Measurements from ENCODE around the gene UNC45B.
"Not testable (repeated sequence)": the region's sequence is repeated elsewhere in the genome, so short reads cannot be mapped to it uniquely, and the experiment has no call there.

The UNC45B gene

DNA sequence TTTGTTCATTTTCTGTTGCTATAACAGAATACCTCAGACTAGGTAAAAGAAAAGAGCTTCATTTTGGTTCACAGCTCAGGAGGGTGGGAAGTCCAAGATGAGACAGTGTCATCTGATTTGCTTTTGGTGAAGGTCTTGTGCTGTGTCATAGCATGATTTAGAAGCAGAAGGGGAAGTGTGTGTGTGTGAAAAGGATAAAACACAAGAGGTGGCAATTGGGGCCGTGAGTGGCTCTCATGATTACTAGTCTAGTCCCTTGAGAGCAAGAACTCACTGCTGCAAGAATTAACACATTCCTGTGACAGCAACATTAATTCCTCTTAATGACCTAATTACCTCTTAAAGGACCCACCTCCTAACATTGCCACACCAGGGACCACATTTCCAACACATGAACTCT, 38.2 kb downstream of the UNC45B start:
- 83 to 89% methylated on average over 1 of the region's 1 CpG for WGBS, 2 experiments
- Histone ChIP-seq H3K27me3 (ENCODE audit: control insufficient read depth, insufficient read depth, low read length, poor library complexity, severe bottlenecking) (no peaks in the 10 kb centered on the region), H3K27ac (ENCODE audit: insufficient read depth, low read depth, low read length, poor library complexity, severe bottlenecking) (no peak overlapping the region), H3K36me3 (ENCODE audit: control insufficient read depth, insufficient read depth, low read length) (no peaks in the 10 kb centered on the region), H3K9me3 (ENCODE audit: control insufficient read depth, low read length) (no peaks in the 10 kb centered on the region), H3K4me3 (ENCODE audit: insufficient read depth, low read depth, low read length) (no peak overlapping the region), H3K4me1 (ENCODE audit: control insufficient read depth, insufficient read depth, low read length) (no peaks in the 10 kb centered on the region)

DNA sequence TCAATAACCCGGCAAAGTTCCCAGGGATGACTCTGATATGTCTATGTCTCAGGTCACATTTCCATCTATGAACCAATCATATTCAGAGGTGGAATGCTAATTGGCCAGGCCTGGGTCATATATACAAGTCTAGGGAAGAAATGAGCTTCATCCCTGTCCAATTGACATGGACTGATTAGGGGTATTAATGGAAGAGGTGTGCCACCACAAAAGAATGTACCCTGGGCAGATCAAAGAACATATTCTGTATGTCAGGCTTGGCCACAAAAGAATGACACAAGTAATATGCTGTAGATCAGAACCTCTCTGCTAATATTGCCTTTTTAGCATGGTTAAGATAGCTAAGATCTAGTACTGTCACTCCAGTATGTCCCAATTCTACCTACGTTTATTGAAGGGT, 39.9 kb downstream of the UNC45B start:
- Histone ChIP-seq H3K4me3 (ENCODE audit: insufficient read depth, low read depth, low read length) (no peak overlapping the region), H3K27me3 (ENCODE audit: control insufficient read depth, insufficient read depth, low read length, poor library complexity, severe bottlenecking) (no peaks in the 10 kb centered on the region), H3K4me1 (ENCODE audit: control insufficient read depth, insufficient read depth, low read length) (no peaks in the 10 kb centered on the region), H3K27ac (ENCODE audit: insufficient read depth, low read depth, low read length, poor library complexity, severe bottlenecking) (no peak overlapping the region), H3K9me3 (ENCODE audit: control insufficient read depth, low read length) (no peaks in the 10 kb centered on the region), H3K36me3 (ENCODE audit: control insufficient read depth, insufficient read depth, low read length) (no peaks in the 10 kb centered on the region)
- 87 to 95% methylated on average over 1 to 2 of the region's 2 CpGs for WGBS, 2 experiments

DNA sequence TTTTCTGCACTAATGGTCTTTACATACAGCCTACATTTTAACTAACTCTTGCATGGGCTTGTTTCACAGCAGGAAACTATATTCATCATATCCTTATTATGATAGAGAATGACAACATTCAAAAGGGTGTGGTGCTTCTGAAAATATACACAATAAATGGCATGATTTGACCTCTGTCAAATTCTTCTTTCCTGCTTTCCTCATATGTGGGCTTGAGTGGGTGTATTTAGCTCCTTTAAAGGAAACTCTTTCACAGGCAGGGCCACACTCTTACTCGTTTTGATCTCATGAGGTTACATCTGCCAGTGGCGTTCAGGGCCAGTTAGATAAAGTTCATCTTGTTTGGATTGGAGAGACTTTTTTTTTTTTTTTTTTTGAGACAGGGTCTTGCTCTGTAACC, 40.5 kb downstream of the UNC45B start:
- no peaks in the 10 kb centered on the region for H3K4me1 ChIP-seq (ENCODE audit: control insufficient read depth, insufficient read depth, low read length)
- WGBS, 2 experiments, result 84 to 98% methylated on average over 2 of the region's 2 CpGs
- H3K4me3 ChIP-seq (ENCODE audit: insufficient read depth, low read depth, low read length), result no peak overlapping the region
- H3K9me3 ChIP-seq (ENCODE audit: control insufficient read depth, low read length), result no peaks in the 10 kb centered on the region
- no peak overlapping the region for H3K27ac ChIP-seq (ENCODE audit: insufficient read depth, low read depth, low read length, poor library complexity, severe bottlenecking)
- no peaks in the 10 kb centered on the region for H3K27me3 ChIP-seq (ENCODE audit: control insufficient read depth, insufficient read depth, low read length, poor library complexity, severe bottlenecking)
- no peaks in the 10 kb centered on the region for H3K36me3 ChIP-seq (ENCODE audit: control insufficient read depth, insufficient read depth, low read length)

DNA sequence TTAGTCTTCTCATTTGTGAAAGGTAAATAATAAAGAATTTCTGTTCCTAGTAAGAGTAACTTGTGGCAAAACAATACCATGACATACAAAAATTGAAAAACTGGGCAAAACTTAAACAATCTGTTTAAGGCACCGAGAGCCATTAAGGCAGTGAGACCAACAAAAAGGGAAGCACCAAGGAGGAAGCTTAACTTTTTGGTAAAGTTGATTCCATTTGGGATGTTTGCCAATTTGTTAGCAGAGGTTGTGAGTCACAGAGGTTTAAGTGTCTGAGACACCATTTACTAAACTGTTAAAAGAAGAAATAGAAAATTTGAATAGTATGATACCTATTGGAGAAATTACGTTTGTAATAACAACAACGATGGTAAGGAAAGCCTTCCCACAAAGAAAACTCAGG, 41.7 kb downstream of the UNC45B start:
- Histone ChIP-seq H3K9me3 (ENCODE audit: control insufficient read depth, low read length) (no peaks in the 10 kb centered on the region), H3K27me3 (ENCODE audit: control insufficient read depth, insufficient read depth, low read length, poor library complexity, severe bottlenecking) (no peaks in the 10 kb centered on the region), H3K4me1 (ENCODE audit: control insufficient read depth, insufficient read depth, low read length) (no peaks in the 10 kb centered on the region), H3K27ac (ENCODE audit: insufficient read depth, low read depth, low read length, poor library complexity, severe bottlenecking) (no peak overlapping the region), H3K4me3 (ENCODE audit: insufficient read depth, low read depth, low read length) (no peak overlapping the region), H3K36me3 (ENCODE audit: control insufficient read depth, insufficient read depth, low read length) (no peaks in the 10 kb centered on the region)
- 92% methylated on average over 3 of the region's 3 CpGs for WGBS, 2 experiments

DNA sequence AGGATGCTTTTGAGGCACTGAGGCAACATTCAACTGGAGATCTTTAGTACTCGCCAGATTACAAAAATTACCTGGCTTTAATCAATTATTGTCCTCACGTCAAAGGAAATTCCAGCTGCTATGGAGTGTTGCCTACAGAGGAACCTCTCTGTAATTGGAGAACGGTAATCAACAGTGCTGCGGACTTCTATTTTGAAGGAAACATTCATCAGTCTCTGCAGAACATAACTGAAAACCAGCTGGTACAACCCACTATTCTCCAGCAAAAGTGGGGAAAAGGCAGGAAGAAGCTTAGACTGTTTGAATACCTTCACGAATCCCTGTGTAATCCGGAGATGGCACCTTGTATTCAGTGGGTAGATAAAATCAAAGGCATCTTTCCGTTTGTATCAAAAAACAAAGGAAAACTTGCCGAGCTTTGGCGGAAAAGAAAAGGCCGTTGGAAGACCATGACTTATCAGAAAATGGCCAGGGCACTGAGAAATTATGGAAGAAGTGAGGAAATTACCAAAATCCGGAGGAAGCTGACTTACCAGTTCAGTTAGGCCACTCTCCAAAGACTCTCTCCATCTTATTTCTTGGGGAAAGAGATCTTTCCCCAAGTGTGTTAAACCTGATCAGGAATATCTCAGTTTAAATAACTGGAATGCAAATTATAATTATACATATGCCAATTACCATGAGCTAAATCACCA, 43.5 kb downstream of the UNC45B start:
- Histone ChIP-seq H3K4me1 (ENCODE audit: control insufficient read depth, insufficient read depth, low read length) (no peaks in the 10 kb centered on the region), H3K36me3 (ENCODE audit: control insufficient read depth, insufficient read depth, low read length) (no peaks in the 10 kb centered on the region), H3K4me3 (ENCODE audit: insufficient read depth, low read depth, low read length) (no peak overlapping the region), H3K27ac (ENCODE audit: insufficient read depth, low read depth, low read length, poor library complexity, severe bottlenecking) (no peak overlapping the region), H3K27me3 (ENCODE audit: control insufficient read depth, insufficient read depth, low read length, poor library complexity, severe bottlenecking) (no peaks in the 10 kb centered on the region), H3K9me3 (ENCODE audit: control insufficient read depth, low read length) (no peaks in the 10 kb centered on the region)
- 91 to 92% methylated on average over 11 of the region's 11 CpGs for WGBS, 2 experiments

DNA sequence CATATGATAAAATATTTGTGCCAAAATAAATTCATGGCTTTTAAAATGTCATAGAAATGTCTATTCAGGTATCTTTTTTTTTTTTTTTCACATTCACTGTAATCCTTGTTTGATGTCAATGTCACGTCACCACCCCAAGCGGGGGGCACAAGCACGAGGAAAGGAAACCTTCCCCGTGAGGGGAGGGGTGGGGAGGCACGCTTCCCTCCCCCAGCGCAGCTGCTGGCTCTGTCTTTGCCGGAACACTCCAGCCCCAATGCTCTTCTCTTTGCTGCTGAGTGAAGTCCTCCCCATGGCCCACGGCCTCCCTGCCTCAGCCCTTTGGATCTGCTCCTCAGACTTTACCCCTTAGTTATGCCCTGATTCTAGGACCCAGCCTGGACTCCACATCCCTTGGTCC, 45.1 kb downstream of the UNC45B start:
- Histone ChIP-seq H3K27me3 (ENCODE audit: control insufficient read depth, insufficient read depth, low read length, poor library complexity, severe bottlenecking) (no peaks in the 10 kb centered on the region), H3K27ac (ENCODE audit: insufficient read depth, low read depth, low read length, poor library complexity, severe bottlenecking) (no peak overlapping the region), H3K9me3 (ENCODE audit: control insufficient read depth, low read length) (no peaks in the 10 kb centered on the region), H3K4me1 (ENCODE audit: control insufficient read depth, insufficient read depth, low read length) (no peaks in the 10 kb centered on the region), H3K4me3 (ENCODE audit: insufficient read depth, low read depth, low read length) (no peak overlapping the region), H3K36me3 (ENCODE audit: control insufficient read depth, insufficient read depth, low read length) (no peaks in the 10 kb centered on the region)
- WGBS, 2 experiments, result 93% methylated on average over 8 of the region's 8 CpGs

DNA sequence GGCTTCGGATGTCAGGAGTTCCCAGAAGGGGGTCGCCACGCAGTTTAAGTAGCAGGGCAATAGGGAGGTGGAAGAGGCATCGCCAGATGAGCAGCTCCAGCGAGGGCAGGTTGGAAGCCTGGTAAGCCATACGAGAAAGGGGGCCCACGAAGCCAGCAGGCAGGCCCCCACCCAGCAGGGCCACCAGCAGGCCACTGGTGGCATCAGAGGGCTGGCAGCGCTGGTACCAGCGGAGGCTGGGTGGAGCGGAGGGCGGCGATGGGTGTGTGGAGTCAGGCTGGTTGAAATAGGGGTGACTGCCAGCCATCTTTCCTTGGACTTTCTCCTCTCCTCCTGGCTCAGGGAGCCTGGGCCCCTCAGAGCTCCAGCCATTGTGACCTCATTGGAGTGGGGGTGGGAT, 46.4 kb downstream of the UNC45B start, which contains the start of gene SLC35G3:
Gene SLC35G3 (minus strand): TSS at position 393 of the 400 bp plus-strand sequence. CDS start 86 bp downstream, at position 307.
- H3K36me3 ChIP-seq (ENCODE audit: control insufficient read depth, insufficient read depth, low read length); H3K27ac ChIP-seq (ENCODE audit: insufficient read depth, low read depth, low read length, poor library complexity, severe bottlenecking); H3K27me3 ChIP-seq (ENCODE audit: control insufficient read depth, insufficient read depth, low read length, poor library complexity, severe bottlenecking); H3K9me3 ChIP-seq (ENCODE audit: control insufficient read depth, low read length); H3K4me1 ChIP-seq (ENCODE audit: control insufficient read depth, insufficient read depth, low read length); H3K4me3 ChIP-seq (ENCODE audit: insufficient read depth, low read depth, low read length): not testable (repeated sequence)
- 95 to 96% methylated on average over 12 of the region's 12 CpGs for WGBS, 2 experiments

DNA sequence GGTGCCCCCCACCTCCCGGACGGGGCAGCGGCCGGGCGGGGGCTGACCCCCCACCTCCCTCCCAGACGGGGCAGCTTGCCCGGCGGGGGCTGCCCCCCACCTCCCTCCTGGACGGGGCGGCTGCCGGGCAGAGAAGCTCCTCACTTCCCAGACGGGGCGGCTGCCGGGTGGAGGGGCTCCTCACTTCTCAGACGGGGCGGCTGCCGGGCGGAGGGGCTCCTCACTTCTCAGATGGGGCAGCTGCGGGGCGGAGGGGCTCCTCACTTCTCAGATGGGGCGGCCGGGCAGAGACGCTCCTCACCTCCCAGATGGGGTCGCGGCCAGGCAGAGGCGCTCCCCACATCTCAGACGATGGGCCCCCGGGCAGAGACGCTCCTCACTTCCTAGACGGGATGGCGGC, 47.4 kb downstream of the UNC45B start:
- not testable (repeated sequence) for H3K4me1 ChIP-seq (ENCODE audit: control insufficient read depth, insufficient read depth, low read length); H3K36me3 ChIP-seq (ENCODE audit: control insufficient read depth, insufficient read depth, low read length); H3K9me3 ChIP-seq (ENCODE audit: control insufficient read depth, low read length); H3K27ac ChIP-seq (ENCODE audit: insufficient read depth, low read depth, low read length, poor library complexity, severe bottlenecking); H3K4me3 ChIP-seq (ENCODE audit: insufficient read depth, low read depth, low read length); H3K27me3 ChIP-seq (ENCODE audit: control insufficient read depth, insufficient read depth, low read length, poor library complexity, severe bottlenecking)
- 93 to 95% methylated on average over 31 of the region's 31 CpGs for WGBS, 2 experiments

DNA sequence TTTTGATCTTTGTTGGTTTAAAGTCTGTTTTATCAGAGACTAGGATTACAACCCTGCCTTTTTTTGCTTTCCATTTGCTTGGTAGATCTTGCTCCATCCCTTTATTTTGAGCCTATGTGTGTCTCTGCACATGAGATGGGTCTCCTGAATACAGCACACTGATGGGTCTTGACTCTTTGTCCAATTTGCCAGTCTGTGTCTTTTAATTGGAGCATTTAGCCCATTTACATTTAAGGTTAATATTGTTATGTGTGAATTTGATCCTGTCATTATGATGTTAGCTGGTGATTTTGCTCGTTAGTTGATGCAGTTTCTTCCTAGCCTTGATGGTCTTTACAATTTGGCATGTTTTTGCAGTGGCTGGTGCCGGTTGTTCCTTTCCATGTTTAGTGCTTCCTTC, 55.0 kb downstream of the UNC45B start:
- H3K4me1 ChIP-seq (ENCODE audit: control insufficient read depth, insufficient read depth, low read length); H3K4me3 ChIP-seq (ENCODE audit: insufficient read depth, low read depth, low read length); H3K27me3 ChIP-seq (ENCODE audit: control insufficient read depth, insufficient read depth, low read length, poor library complexity, severe bottlenecking); H3K27ac ChIP-seq (ENCODE audit: insufficient read depth, low read depth, low read length, poor library complexity, severe bottlenecking); H3K36me3 ChIP-seq (ENCODE audit: control insufficient read depth, insufficient read depth, low read length); H3K9me3 ChIP-seq (ENCODE audit: control insufficient read depth, low read length): not testable (repeated sequence)
- WGBS, 2 experiments, result no CpG with 5 or more reads among the region's 2 CpGs

DNA sequence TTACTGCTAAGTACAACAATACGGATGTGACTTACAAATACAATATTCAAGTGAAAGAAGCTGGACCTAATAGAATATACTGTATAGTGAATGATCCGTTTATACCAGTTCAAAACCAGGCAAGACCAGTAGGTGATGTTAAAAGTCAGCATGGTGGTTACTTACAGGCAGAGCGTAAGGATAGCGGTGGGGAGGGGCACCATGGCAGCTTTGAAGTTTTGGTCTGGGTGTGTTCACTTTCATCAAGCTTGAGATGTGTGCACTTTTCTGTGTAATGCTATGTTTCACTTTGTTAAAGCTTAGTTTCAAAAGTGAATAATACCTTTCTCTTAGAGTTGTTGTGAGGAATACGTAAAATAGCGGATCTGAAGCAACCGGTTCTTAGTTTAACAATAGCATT, 63.1 kb downstream of the UNC45B start:
- peaks cover 3% of the 10 kb centered on the region for H3K27me3 ChIP-seq (ENCODE audit: control insufficient read depth, insufficient read depth, low read length, poor library complexity, severe bottlenecking)
- H3K9me3 ChIP-seq (ENCODE audit: control insufficient read depth, low read length), result no peaks in the 10 kb centered on the region
- no peak overlapping the region for H3K27ac ChIP-seq (ENCODE audit: insufficient read depth, low read depth, low read length, poor library complexity, severe bottlenecking)
- no peaks in the 10 kb centered on the region for H3K36me3 ChIP-seq (ENCODE audit: control insufficient read depth, insufficient read depth, low read length)
- WGBS, 2 experiments, result 78 to 94% methylated on average over 3 to 7 of the region's 7 CpGs
- no peaks in the 10 kb centered on the region for H3K4me1 ChIP-seq (ENCODE audit: control insufficient read depth, insufficient read depth, low read length)
- no peak overlapping the region for H3K4me3 ChIP-seq (ENCODE audit: insufficient read depth, low read depth, low read length)

DNA sequence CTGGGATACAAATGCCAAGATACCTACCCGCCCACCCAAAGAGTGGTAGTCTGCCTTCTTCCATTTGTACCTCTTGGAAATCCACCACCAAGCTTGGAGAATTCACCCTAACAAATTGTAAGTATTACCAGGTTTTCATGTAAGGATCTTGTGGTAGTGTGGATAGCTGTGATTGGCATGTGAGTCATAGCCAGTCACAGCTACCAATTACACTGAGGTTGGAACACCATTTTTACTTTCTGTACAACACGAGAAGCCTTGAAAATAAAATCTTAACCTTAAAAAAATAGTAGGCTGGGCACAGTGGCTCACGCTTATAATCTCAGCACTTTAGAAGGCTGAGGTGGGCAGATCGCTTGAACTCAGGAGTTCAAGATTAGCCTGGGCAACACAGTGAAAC, 65.1 kb downstream of the UNC45B start:
- WGBS, 2 experiments, result 85 to 86% methylated on average over 4 of the region's 4 CpGs
- no peaks in the 10 kb centered on the region for H3K4me1 ChIP-seq (ENCODE audit: control insufficient read depth, insufficient read depth, low read length)
- H3K36me3 ChIP-seq (ENCODE audit: control insufficient read depth, insufficient read depth, low read length), result no peaks in the 10 kb centered on the region
- no peaks in the 10 kb centered on the region for H3K9me3 ChIP-seq (ENCODE audit: control insufficient read depth, low read length)
- no peak overlapping the region for H3K27ac ChIP-seq (ENCODE audit: insufficient read depth, low read depth, low read length, poor library complexity, severe bottlenecking)
- H3K27me3 ChIP-seq (ENCODE audit: control insufficient read depth, insufficient read depth, low read length, poor library complexity, severe bottlenecking), result peaks cover 3% of the 10 kb centered on the region
- no peak overlapping the region for H3K4me3 ChIP-seq (ENCODE audit: insufficient read depth, low read depth, low read length)

Data from ectodermal cell (in vitro differentiated cells).